SH-SY5Y (cell line): Measurements from ENCODE around the gene RIMS1.

ENCODE experiments used
- GATA2 ChIP-seq: IDR thresholded peaks from 2 replicates; pipeline ENCODE4 v1.6.1; 2011; ENCODE audit warnings: mild to moderate bottlenecking, low read depth, low read length
- GATA3 ChIP-seq: IDR thresholded peaks from 2 replicates; pipeline ENCODE4 v1.6.1; 2011; ENCODE audit warnings: low read depth, mild to moderate bottlenecking, low read length, moderate library complexity

DNA sequence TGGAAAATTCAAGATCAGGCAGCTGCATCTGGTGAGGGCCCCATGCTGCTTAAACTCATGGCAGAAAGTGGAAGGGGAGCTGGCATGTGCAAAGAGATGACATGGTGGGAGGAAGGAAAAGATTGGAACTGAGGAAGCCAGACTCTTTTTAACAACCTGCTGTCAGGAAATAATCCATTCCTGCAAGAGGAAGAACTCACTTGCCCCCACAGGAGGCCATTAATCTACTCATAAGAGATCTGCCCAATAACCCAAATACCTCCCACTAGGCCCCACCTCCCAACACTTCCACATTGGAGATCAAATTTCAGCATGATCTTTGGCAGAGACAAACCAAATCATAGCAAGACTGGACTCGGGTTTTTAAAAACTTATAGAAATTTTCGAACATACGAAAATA, 535.0 kb downstream of the RIMS1 start:
- TF ChIP-seq GATA2 (no peak), GATA3 (no peak)
